Endothelial cell (in vitro differentiated cells): ENCODE measurements around the gene ITGAL. TPM values are rescaled to one million over a fixed set of nuclear protein-coding genes. Genes with fewer than 3 reads are reported as not detected.

Experiments used
- DNase-seq: peaks from one replicate; pipeline ENCODE4 v3.0.0; 2021; ENCODE audit warnings: low spot score
- H3K27ac Mint-ChIP-seq: one replicate; pipeline ENCODE4 v1.8.0; 2021; ENCODE audit warnings: mixed read lengths, inconsistent platforms; ENCODE audit not compliant: unreplicated experiment
- H3K27me3 Mint-ChIP-seq: one replicate; pipeline ENCODE4 v1.8.0; 2021; ENCODE audit warnings: mild to moderate bottlenecking, moderate library complexity, mixed read lengths, inconsistent platforms; ENCODE audit not compliant: unreplicated experiment
- H3K36me3 Mint-ChIP-seq: one replicate; pipeline ENCODE4 v1.8.0; 2021; ENCODE audit warnings: mild to moderate bottlenecking, low read depth, mixed read lengths, inconsistent platforms; ENCODE audit not compliant: unreplicated experiment
- H3K4me1 Mint-ChIP-seq: one replicate; pipeline ENCODE4 v1.8.0; 2021; ENCODE audit warnings: mild to moderate bottlenecking, mixed read lengths, inconsistent platforms; ENCODE audit not compliant: unreplicated experiment
- H3K4me3 Mint-ChIP-seq: one replicate; pipeline ENCODE4 v1.8.0; 2021; ENCODE audit warnings: mild to moderate bottlenecking, mixed read lengths, inconsistent platforms; ENCODE audit not compliant: unreplicated experiment
- H3K9me3 Mint-ChIP-seq: one replicate; pipeline ENCODE4 v1.8.0; 2021; ENCODE audit warnings: mixed read lengths, inconsistent platforms; ENCODE audit not compliant: unreplicated experiment
- CTCF ChIP-seq: fragments of 200-600 bp; sonication (generic); IDR thresholded peaks from one replicate; pipeline ENCODE4 v1.5.0; 2021; ENCODE audit warnings: antibody characterized with exemption; ENCODE audit not compliant: unreplicated experiment
- total RNA-seq: library from RNA; stranded (reverse); fragmentation: NEBNext Ultra II Directional; extraction: Animal tissue kit (Norgen Biotek cat#: 25700); gene quantifications from one replicate; pipeline ENCODE4 v1.2.1, GENCODE V29; 2021; ENCODE audit not compliant: unreplicated experiment

ITGAL gene
- total RNA-seq, 1 donor from 2014 or later, result not detected

GRCh38 chr16:30491744-30492308 lies 19.3 kb downstream of the ITGAL start:
- H3K27ac Mint-ChIP-seq, result no peak overlapping the region
- H3K9me3 Mint-ChIP-seq, result no peaks in the 10 kb centered on the region
- H3K36me3 Mint-ChIP-seq, result no peaks in the 10 kb centered on the region
- DNase-seq, result no peak
- no peak for TF ChIP-seq CTCF
- peaks cover 11% of the 10 kb centered on the region for H3K4me1 Mint-ChIP-seq
- no peak overlapping the region for H3K4me3 Mint-ChIP-seq
- peaks cover 6% of the 10 kb centered on the region for H3K27me3 Mint-ChIP-seq

- Mint-ChIP-seq H3K9me3 (no peaks in the 10 kb centered on the region), H3K27me3 (peaks cover 2% of the 10 kb centered on the region), H3K4me3 (no peak overlapping the region), H3K27ac (no peak overlapping the region), H3K4me1 (peaks cover 11% of the 10 kb centered on the region), H3K36me3 (no peaks in the 10 kb centered on the region)
- no peak for TF ChIP-seq CTCF
- DNase-seq, result no peak
Measured at GRCh38 chr16:30493941-30494488, 21.5 kb downstream of the ITGAL start.

- no peak for TF ChIP-seq CTCF
- H3K27ac Mint-ChIP-seq, result no peak overlapping the region
- H3K9me3 Mint-ChIP-seq, result no peaks in the 10 kb centered on the region
- H3K4me3 Mint-ChIP-seq, result no peak overlapping the region
- no peaks in the 10 kb centered on the region for H3K36me3 Mint-ChIP-seq
- H3K27me3 Mint-ChIP-seq, result peaks cover 2% of the 10 kb centered on the region
- H3K4me1 Mint-ChIP-seq, result peaks cover 11% of the 10 kb centered on the region
- no peak for DNase-seq
Measured at GRCh38 chr16:30494709-30495108, 22.2 kb downstream of the ITGAL start.

GRCh38 chr16:30499284-30499683 lies 26.7 kb downstream of the ITGAL start:
- no peak overlapping the region for H3K27ac Mint-ChIP-seq
- no peaks in the 10 kb centered on the region for H3K36me3 Mint-ChIP-seq
- peaks cover 7% of the 10 kb centered on the region for H3K27me3 Mint-ChIP-seq
- H3K9me3 Mint-ChIP-seq, result no peaks in the 10 kb centered on the region
- H3K4me1 Mint-ChIP-seq, result peaks cover 2% of the 10 kb centered on the region
- DNase-seq, result no peak
- TF ChIP-seq CTCF, result no peak
- H3K4me3 Mint-ChIP-seq, result no peak overlapping the region

GRCh38 chr16:30503403-30504296 lies 31.1 kb downstream of the ITGAL start:
- no peak for DNase-seq
- H3K9me3 Mint-ChIP-seq, result no peaks in the 10 kb centered on the region
- H3K36me3 Mint-ChIP-seq, result no peaks in the 10 kb centered on the region
- peaks cover 5% of the 10 kb centered on the region for H3K27me3 Mint-ChIP-seq
- no peak overlapping the region for H3K4me3 Mint-ChIP-seq
- TF ChIP-seq CTCF, result no peak
- no peak overlapping the region for H3K27ac Mint-ChIP-seq
- H3K4me1 Mint-ChIP-seq, result peaks cover 2% of the 10 kb centered on the region
